Measurements from ENCODE around the gene ZNF592.

- no peak for TF ChIP-seq POLR2AphosphoS5 (IDR thresholded peaks at IDR 0.05; ENCODE audit: low read depth, low read length)
- no peak for TF ChIP-seq POLR2A (IDR thresholded peaks at IDR 0.05; ENCODE audit: low read depth, low read length)
Observed at GRCh38 chr15:84831028-84831427, 82.6 kb downstream of the ZNF592 start.

Data from GM12892 (cell line).